ENCODE measurements around the gene SMO. TPM values are rescaled to one million over a fixed set of nuclear protein-coding genes. Genes with fewer than 3 reads are reported as not detected.
"Not testable (repeated sequence)": the region's sequence is repeated elsewhere in the genome, so short reads cannot be mapped to it uniquely, and the experiment has no call there.

Gene SMO
- total RNA-seq, 1 donor from 2014 or later, result 5.0 TPM

DNA sequence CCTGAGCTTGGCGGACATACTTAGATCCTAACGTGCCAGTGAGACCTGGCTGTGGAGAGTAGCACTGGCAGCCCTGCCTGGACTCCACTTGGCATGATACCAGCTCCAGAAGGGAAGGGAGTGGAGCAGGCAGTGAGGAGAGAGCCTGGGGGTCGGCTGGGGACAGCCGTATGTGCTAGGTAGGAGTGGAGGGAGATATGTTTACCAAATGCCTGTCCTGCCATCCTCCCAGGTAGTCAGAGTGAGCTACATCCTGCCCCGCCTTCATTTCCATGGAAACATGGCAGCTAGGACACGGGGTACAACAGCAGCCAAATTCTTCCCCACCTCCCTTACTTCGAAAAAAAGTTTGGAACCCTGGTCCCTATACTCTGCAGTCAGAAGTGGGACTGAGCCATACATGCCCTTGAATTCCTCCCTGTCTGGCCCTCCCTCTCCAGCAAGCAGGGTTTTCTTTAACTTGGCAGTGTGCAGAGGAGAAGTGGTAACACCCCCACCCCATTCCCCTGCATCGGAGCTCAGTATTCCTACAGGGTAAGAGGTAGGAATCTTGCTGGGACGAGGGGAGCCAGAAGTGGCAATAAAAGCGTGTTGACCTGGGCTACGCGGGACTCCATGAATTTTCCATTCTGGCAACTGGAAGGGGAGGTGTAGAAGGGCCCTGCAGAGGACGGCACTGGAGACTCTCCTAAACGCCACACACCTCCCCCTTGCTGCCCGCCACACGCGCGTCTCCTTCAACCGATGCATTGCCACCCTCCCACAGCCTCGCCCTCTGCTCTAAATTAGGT, 20.0 kb upstream of the SMO start:
- DNase-seq (no peak), ATAC-seq (peak; percentile 57)
- intact Hi-C loops (cut with micrococcal nuclease), result no loop called here

DNA sequence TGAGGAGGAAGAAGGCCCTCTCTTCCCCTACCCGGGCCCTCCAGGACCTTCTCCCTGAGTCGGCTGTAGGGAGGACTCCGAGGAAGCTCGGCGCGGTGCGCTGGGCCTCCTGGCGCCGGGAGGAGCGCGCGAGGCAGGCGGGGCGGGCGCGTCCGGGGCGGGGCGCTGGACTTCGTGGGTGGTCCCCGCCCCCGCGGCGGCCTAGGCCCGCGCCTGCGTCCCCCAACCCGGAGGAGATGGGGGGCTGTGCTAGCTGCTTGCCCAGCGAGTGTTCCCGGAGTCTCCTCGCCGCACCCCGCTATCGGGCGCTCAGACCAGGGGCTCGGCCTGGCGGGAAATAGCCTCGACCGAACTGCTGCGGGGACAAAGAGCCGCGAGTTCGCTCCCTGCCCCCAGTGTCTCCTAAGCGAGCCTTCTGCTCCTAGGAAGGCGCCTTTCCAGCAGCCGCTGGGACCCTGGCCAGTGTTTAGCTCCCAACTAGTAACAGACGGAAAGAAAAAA, 19.2 kb upstream of the SMO start:
- peak; percentile 92 for ATAC-seq
- intact Hi-C loops (cut with micrococcal nuclease), result no loop called here

DNA sequence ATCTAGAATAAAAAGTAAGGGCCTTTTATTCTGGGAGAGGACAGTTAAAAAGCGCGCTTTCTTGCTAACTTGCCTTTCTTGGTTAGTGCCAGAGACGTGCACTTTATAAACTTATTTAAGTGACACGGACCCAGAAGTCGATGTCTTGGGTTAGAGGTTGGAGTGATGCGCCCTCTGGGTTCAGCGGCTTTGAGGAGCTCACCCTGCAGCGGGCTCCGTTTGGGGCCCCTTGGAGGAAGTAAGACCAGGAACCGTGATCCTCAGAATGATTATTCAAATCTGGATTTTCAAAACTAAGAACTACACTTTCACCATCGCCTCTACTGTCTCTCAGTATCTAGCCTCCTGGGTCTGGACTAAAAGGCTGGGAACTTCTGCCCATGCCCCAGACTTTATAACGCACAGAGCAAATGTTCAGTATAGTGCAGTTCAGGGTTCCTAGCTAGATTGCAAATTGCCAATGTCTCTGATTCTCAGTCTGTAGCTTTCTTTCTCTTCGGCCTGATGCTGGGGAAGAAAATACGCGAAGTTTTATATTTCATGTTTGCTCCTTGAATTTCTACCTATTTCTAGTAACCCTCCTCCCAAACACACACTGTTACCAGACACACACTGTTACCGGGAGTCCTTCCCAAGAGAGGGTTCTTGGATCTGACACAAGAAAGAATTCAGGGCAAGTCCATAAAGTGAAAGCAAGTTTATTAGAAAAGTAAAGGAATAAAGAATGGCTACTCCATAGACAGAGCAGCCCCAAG, 18.6 kb upstream of the SMO start:
- DNase-seq (peak; percentile 25), ATAC-seq (peak; percentile 18)
- intact Hi-C loops (cut with micrococcal nuclease), result no loop called here

More for the DNA sequence above, 19.2 kb upstream of the SMO start:
- peak; percentile 80 for DNase-seq

DNA sequence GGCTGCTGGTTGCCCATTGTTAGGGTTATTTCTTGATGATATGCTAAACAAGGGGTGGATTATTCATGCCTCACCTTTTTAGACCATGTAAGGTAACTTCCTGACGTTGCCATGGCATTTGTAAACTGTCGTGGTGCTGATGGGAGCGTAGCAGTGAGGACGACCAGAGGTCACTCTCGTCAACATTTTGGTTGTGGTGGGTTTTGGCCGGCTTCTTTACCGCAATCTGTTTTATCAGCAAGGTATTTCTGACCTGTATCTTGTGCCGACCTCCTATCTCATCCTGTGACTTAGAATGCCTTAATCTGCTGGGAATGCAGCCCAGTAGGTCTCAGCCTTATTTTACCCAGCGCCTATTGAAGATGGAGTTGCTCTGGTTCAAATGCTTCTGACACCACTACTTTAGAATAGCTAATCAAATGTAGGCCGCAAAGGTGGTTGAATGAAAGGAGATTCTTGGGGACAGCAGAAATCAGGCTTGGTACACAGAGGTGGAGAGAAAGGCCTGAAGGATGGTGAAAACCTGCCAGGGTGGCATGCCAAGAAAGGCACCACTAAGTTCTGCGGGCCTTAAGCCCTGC, 17.9 kb upstream of the SMO start:
- ATAC-seq (no peak), DNase-seq (no peak)
- intact Hi-C loops (cut with micrococcal nuclease), result no loop called here

DNA sequence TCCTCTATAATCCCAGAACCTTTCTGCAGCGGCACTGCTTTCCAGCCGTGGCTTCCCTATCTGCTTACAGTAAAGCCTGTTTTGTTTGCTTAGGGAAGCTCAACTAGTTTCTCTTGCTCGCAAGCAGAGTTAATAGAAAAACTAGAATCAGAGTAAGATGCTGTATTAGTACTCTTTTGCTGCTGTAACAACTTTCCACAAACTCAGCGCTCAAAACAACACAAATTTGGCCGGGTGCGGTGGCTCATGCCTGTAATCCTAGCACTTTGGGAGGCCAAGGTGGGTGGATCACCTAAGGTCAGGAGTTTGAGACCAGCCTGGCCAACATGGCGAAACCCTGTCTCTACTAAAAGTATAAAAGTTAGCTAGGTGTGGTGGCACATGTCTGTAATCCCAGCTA, 14.6 kb upstream of the SMO start:
- intact Hi-C loops (cut with micrococcal nuclease); ATAC-seq; DNase-seq: not testable (repeated sequence)

DNA sequence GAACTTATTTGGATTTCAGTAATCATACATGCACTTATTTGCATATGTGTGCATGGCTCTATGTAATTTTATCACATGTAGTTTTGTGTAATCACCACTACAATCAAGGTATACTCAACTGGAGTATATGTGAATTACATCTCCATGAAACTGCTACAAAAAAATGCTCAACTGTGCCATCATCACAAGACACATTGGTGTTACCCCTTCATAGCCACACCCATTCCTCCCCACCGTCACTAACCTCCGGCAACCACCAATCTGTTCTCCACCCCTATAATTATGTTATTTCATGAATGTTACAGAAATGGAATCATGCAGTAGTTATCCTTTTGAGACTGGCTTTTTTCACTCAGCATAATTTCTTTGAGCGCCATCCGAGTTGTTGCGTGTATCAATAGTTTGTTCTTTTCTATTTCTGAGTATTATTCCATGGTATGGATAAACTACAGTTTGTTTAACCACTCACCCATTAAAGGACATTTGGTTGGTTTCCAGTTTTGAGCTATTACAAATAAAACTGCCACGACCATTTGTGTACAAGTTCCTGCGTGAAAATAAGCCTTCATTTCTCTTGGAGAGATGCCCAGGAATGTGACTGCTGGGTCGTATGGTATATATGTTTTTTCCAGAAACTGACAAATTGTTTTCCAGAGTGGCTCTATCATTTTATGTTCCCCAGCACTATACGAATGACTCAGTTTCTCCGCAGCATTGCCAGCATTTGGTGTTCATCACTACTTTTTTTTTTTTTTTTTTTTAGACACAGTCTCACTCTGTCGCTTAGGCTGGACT, 11.3 kb upstream of the SMO start:
- DNase-seq, result no peak
- no peak for ATAC-seq
- intact Hi-C loops (cut with micrococcal nuclease), result no loop called here

DNA sequence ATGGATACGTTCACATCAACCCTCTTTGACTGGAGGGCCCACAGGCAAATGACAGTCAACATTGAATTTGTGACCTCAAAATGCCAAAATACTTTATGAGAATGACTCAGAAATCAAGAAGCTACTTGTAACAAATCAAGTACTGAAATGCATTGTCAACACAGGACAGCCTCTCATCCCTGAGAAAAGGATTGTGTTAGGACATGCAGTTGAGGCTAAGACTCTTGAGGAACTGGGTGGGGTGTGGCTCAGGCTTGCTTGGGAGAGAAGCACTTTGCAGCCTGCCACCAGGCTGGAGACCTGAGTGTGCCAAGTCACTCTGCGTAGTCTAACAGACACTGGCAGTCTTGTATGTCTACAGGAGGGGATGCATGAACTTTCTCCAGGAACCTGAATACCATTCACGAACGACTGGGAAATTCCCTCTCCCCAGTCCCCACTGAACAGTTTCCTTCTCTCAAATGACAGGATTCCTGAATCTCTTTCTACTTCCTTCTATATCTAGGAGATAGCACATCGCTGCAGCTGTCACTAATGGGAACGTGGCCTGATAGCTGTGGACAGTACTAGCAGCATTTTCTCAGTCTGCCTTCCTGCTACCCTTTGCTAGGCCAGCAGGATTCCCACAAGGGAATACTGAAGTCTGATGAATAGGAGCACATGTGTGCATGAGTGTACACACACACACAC, 3.3 kb upstream of the SMO start:
- DNase-seq (no peak), ATAC-seq (no peak)
- intact Hi-C loops (cut with micrococcal nuclease), result no loop called here

DNA sequence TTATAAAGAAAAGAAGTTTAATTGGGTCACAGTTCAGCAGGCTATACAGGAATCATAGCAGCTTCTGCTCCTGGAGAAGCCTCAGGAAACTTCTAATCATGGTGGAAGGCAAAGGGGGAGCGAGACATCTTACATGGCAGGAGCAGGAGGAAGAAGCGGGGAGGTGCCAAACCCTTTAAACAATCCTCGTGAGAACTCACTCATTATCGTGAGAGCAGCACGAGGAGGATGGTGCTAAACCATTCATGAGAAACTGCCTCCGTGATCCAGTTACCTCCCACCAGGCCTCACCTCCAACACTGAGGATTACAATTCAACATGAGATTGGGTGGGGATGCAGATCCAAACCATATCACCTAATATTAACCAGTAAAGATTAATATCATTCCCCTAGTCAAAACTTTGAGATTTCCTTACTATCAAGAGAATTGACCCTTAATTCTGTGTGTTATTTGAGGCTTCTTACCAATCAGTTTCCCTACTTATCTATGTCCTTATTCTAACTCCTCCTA, 1.6 kb upstream of the SMO start:
- ATAC-seq (no peak), DNase-seq (no peak)
- intact Hi-C loops (cut with micrococcal nuclease), result no loop called here

DNA sequence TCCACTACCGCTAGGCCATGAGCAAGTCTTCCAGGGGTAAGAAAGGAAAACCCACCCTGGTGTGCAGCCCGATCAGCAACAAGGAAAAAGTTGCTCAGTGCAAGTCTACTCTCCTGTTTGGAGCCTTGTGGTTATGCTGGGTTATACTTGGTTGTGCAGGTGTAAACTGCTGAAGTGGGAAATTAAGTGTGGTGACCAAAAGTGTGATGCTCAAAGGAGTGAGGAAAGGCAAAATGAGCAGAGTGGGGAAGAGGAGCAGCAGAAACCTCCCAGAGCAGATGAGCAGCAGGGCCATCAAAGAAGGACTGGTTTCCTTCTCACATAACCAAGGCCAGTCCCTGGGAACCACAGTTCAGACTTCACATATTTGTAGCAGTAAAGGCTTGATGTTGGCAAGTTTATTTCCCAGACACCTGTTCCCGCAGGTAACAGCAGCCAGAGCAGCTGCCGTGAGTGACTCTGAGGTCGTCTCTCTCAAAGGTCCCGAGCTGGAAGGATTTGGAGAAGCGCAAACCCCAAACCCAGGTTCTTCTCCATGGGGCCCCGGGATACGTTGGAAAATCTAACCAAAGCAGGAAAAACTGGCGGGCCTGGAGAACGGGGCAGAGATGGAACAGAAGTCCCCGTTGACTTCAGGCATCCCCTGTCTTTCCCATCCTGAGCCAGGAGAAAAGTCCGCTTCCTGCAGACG, 607 bp upstream of the SMO start:
- intact Hi-C loops (cut with micrococcal nuclease), result no loop called here
- no peak for DNase-seq
- no peak for ATAC-seq

DNA sequence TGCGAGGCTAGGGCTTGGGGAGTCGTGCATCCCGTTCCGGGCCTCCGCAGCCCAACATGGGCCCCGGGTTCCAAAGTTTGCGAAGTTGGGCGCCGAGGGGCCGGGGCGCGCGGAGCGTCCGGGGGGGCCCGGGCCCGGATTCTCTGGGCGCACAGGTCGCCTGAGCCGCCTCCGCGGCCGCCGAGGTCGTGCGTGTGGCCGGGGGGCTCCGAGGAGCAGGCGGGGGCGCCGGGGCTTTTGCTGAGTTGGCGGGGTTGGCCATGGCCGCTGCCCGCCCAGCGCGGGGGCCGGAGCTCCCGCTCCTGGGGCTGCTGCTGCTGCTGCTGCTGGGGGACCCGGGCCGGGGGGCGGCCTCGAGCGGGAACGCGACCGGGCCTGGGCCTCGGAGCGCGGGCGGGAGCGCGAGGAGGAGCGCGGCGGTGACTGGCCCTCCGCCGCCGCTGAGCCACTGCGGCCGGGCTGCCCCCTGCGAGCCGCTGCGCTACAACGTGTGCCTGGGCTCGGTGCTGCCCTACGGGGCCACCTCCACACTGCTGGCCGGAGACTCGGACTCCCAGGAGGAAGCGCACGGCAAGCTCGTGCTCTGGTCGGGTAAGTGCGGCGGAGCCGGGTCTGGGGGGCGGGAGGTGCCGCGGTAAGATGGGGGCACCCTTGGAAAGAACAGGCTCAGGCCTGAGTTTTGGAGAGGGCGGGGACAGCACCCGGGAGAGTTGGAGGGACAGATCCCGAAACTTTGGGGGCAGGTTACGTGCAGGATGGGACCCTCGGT, 643 bp downstream of the SMO start:
- DNase-seq (peak; percentile 57), ATAC-seq (peak; percentile 73)
- intact Hi-C loops (cut with micrococcal nuclease), result no loop called here

DNA sequence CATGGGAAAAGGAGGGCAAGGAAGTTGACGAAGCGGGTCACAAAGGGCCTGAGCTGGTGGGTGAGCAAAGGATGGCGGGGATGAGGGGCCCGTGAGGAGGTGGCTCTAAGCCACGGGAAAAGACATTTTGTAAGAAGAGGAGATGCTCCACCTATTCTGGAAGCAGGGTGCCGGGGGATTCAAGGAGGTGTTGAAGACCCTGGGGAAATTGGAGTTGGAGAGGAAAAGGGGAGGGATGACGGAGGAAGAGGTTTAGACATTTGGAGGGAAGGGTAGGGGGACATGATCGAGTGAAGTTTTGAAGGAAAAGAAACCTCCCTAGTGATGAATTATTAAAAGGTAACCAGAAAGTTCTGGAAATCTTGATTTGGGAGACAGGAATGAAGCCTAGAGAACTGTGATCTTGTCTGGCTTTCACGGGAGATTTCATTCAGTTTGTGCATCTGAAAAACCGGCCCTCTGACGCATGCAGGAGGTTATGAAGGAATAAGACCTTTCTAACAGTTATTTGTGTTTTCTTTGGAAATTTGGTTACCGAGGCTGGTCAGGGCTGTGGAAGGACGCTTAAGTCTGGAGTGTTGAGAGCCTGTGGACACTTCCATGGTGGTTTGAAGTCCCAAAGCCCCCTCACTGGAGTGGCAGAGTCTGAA, 1.4 kb downstream of the SMO start:
- ATAC-seq, result no peak
- intact Hi-C loops (cut with micrococcal nuclease), result no loop called here
- no peak for DNase-seq

DNA sequence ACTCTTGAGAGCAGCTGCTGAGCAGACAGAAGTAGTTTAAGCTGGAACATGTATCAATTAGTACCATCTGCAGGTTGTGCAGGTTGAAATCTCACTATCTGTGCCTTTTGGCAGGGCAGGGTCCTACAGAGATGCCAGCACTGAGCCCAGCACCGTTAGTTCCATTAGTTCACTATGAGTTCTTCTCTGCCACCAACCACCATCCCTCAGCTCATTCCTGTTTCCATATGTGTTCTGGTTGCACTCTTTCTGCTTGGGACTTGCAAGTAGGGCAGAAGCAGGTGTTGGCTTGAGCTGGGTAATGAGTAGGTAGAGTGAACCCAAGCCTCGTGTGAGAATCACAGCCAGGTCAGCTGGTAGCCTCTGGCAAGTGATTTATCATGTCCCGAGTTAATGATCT, 2.8 kb downstream of the SMO start:
- ATAC-seq (no peak), DNase-seq (no peak)
- intact Hi-C loops (cut with micrococcal nuclease), result no loop called here

DNA sequence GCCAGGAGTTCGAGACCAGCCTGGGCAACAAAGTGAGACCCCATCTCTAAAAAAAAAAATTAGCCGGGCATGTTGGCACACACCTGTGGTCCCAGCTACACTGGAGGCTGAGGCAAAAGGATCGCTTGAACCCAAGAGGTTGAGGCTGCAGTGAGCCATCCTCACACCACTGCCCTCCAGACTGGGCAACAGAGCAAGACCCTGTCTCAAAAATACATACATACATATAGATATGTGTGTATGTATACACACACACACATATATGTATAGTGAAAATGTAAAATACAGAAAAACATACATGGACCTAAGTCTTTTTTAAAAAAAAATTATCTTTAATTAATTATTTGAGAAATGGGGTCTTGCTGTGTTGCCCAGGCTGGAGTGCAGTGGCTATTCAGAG, 5.5 kb downstream of the SMO start:
- DNase-seq, result no peak
- no peak for ATAC-seq
- intact Hi-C loops (cut with micrococcal nuclease), result no loop called here

DNA sequence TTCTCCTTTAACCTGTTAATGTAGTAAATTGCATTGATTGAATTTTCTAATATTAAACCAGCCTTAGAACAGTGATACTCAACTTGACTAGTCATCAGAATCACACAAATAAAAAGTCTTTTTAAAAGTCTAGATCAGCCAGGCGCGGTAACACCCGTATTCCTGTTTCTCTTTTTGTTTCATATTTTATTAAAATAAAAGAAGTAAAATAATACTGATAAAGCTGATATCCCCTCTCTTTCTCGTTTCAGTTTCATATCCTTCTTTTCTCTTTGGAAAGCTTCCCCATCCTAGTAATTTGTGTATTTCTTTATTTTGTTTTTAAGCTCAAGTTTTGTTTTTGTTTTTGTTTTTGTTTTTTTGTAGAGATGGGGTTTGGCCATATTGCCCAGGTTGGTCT, 9.3 kb downstream of the SMO start:
- no peak for ATAC-seq
- no peak for DNase-seq
- intact Hi-C loops (cut with micrococcal nuclease), result no loop called here

DNA sequence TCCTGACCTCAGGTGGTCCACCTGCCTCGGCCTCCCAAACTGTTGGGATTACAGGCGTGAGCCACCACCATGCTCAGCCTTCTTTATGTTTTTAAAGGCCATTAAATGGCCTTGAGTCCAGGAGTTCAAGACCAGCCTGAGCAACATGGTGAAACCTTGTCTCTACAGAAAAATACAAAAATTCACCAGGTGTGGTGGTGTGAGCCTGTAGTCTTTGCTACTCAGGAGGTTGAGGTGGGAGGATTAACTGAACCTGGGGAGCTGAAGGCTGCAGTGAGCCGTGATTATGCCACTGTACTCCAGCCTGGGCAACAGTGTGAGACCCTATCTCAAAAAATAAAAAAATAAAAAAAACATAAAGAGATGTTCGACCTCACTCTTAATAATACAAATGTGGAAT, 11.0 kb downstream of the SMO start:
- no peak for ATAC-seq
- no peak for DNase-seq
- intact Hi-C loops (cut with micrococcal nuclease), result no loop called here

DNA sequence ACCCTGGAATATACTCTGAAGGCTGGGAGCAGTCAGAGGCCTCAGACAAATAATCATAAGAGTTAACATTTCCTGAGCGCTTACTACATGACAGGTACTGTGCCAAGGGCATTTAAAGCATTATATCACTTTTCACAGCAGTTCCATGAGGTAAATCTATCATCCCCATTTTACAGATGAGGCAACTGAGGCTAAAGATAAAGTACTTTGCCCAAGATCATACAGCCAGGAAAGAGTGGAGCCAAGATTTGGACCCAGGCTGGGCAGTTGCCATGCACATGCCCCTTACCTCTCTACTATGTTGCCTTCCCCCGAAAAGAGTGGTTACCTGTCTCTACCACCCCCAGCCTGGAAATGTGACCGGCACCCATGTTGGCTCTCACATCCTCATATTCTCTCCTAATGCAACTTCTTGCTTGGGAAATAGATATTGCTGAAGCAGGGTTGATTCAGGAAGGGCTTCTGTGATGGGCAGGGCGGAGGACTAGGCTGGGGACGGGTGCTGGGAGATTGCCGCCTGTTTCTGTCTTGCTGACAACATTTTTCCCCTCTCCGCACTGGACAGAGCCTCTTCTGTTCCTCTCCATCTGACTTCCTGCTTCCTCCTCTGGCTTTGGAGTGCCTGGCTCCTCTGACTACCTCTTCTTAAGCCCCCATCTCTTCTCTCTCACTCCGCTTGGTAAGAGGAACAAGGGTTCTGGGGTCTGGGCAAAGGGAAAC, 13.8 kb downstream of the SMO start:
- DNase-seq (peak; percentile 40), ATAC-seq (peak; percentile 61)
- intact Hi-C loops (cut with micrococcal nuclease), result no loop called here
